HepG2 (cell line): Measurements from ENCODE around the gene MAP3K20. TPM values are rescaled to one million over a fixed set of nuclear protein-coding genes. Genes with fewer than 3 reads are reported as not detected.

Experiments used
- CREB1 ChIP-seq, 2 experiments: fragments of 450-650 bp in 1 of 2; IDR thresholded peaks; 2 replicates each; pipeline ENCODE4 v1.6.1; 2016 to 2017; ENCODE audit warnings: control low read depth in 1 of 2, mild to moderate bottlenecking in 1 of 2, missing compliant biosample characterization in 1 of 2, missing genetic modification characterization in 1 of 2
- CTCF ChIP-seq: sonication (generic); formaldehyde crosslinking; IDR thresholded peaks from 2 replicates; pipeline ENCODE4 v1.5.0; 2020; ENCODE audit warnings: mild to moderate bottlenecking, missing genetic modification reagents, moderate library complexity
- HDAC2 ChIP-seq: sonication (generic); formaldehyde crosslinking; IDR thresholded peaks from 2 replicates; pipeline ENCODE4 v1.4.0; 2020; ENCODE audit warnings: missing genetic modification reagents
- MAZ ChIP-seq, 2 experiments: sonication (generic) in 1 of 2; formaldehyde crosslinking in 1 of 2; IDR thresholded peaks; 2 replicates each; pipeline versions ENCODE4 v1.5.0 to v1.6.1; 2012 to 2020; ENCODE audit warnings: low read depth in 2 of 2, mild to moderate bottlenecking in 2 of 2, borderline replicate concordance in 1 of 2, improper control_type of control experiment in 1 of 2, low read length in 1 of 2, missing genetic modification reagents in 1 of 2, moderate library complexity in 1 of 2
- NFYB ChIP-seq: sonication (generic); formaldehyde crosslinking; IDR thresholded peaks from 2 replicates; pipeline ENCODE4 v1.4.0; 2020; ENCODE audit warnings: missing genetic modification reagents
- NRL ChIP-seq: sonication (generic); formaldehyde crosslinking; IDR thresholded peaks from 2 replicates; pipeline ENCODE4 v1.5.0; 2020; ENCODE audit warnings: missing genetic modification reagents, mild to moderate bottlenecking, moderate library complexity, borderline replicate concordance
- SIX1 ChIP-seq: sonication (generic); formaldehyde crosslinking; IDR thresholded peaks from 2 replicates; pipeline ENCODE4 v1.4.0; 2020; ENCODE audit warnings: missing genetic modification reagents, borderline replicate concordance
- SP5 ChIP-seq: IDR thresholded peaks from 2 replicates; pipeline ENCODE4 v1.6.1; 2016; ENCODE audit warnings: low read depth, borderline replicate concordance
- ZFY ChIP-seq: sonication (generic); formaldehyde crosslinking; IDR thresholded peaks from 2 replicates; pipeline ENCODE4 v1.4.0; 2020; ENCODE audit warnings: missing genetic modification reagents
- ZNF253 ChIP-seq: sonication (generic); formaldehyde crosslinking; IDR thresholded peaks from 2 replicates; pipeline ENCODE4 v1.8.0; 2022; ENCODE audit warnings: mild to moderate bottlenecking, missing genetic modification reagents, borderline replicate concordance
- ZNF546 ChIP-seq: sonication (generic); formaldehyde crosslinking; conservative IDR thresholded peaks from 2 replicates; pipeline ENCODE4 v1.8.1; 2023; ENCODE audit warnings: mild to moderate bottlenecking, missing genetic modification reagents
- ZNF564 ChIP-seq: sonication (generic); formaldehyde crosslinking; IDR thresholded peaks from 2 replicates; pipeline ENCODE4 v1.8.1; 2023; ENCODE audit warnings: mild to moderate bottlenecking, missing genetic modification reagents
- ZNF7 ChIP-seq: IDR thresholded peaks from 2 replicates; pipeline ENCODE4 v1.6.1; 2016; ENCODE audit warnings: missing biosample characterization, missing genetic modification reagents
- polyA plus RNA-seq, 8 experiments: library from polyadenylated mRNA; depleted of rRNA in 3 of 8; stranded (reverse) in 7 of 8; unstranded in 1 of 8; fragments of >200 nt; fragmentation: Illumina TruSeq in 4 of 8; extraction: Trizol in 4 of 8; gene quantifications; 2 replicates each; pipeline versions ENCODE4 v1.2.1 to v1.2.3, GENCODE V29; 2011 to 2016; ENCODE audit warnings: low read depth in 4 of 8, missing spikeins in 1 of 8, mixed read lengths in 1 of 8; ENCODE audit not compliant: insufficient read depth in 1 of 8
- total RNA-seq, 5 experiments: library from RNA; depleted of rRNA; stranded (reverse); fragments of >200 nt; fragmentation: Illumina TruSeq; extraction: Trizol; gene quantifications; 2 replicates each; pipeline ENCODE4 v1.2.3, GENCODE V29; 2016; ENCODE audit warnings: low read depth in 1 of 5
- TF ChIP-seq, protein P1 (sequence below): fragments of 450-650 bp; IDR thresholded peaks from 2 replicates; pipeline ENCODE4 v1.6.1; 2017
- TF ChIP-seq, protein P2 (sequence below): sonication (generic); formaldehyde crosslinking; IDR thresholded peaks from 2 replicates; pipeline ENCODE4 v1.8.1; 2023; ENCODE audit warnings: mild to moderate bottlenecking, missing genetic modification reagents
- TF ChIP-seq, protein P3 (sequence below): sonication (generic); formaldehyde crosslinking; IDR thresholded peaks from 2 replicates; pipeline ENCODE4 v1.5.0; 2020; ENCODE audit warnings: mild to moderate bottlenecking, missing genetic modification reagents, borderline replicate concordance

Gene MAP3K20
- total and polyA plus RNA-seq, 2 of the 13 experiments (the other 11 are each of a cell fraction or from before 2014, with no cell fraction given) = 5.2 to 13.5 TPM

GRCh38 chr2:173075781-173076580, at the start of gene MAP3K20 (continued):
- TF ChIP-seq, protein P1, sequence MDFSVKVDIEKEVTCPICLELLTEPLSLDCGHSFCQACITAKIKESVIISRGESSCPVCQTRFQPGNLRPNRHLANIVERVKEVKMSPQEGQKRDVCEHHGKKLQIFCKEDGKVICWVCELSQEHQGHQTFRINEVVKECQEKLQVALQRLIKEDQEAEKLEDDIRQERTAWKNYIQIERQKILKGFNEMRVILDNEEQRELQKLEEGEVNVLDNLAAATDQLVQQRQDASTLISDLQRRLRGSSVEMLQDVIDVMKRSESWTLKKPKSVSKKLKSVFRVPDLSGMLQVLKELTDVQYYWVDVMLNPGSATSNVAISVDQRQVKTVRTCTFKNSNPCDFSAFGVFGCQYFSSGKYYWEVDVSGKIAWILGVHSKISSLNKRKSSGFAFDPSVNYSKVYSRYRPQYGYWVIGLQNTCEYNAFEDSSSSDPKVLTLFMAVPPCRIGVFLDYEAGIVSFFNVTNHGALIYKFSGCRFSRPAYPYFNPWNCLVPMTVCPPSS = no peak
- TF ChIP-seq ZFY (peak; percentile 89), NRL (CRISPR knock-in tag) (peak; percentile 56; the same call in 1 of the 2 replicates), ZNF7 (no peak), CTCF (CRISPR knock-in tag) (peak; percentile 74), ZNF564 (CRISPR knock-in tag) (no peak; the same call in none of the 2 replicates), SP5 (peak; percentile 38; the same call in 1 of the 2 replicates), ZNF546 (peak; percentile 87; the same call in 1 of the 2 replicates), SIX1 (no peak), CREB1 (IDR thresholded peaks at IDR 0.05) (no peak), CREB1 (CRISPR knock-in tag; IDR thresholded peaks at IDR 0.05) (no peak), ZNF253 (CRISPR knock-in tag) (peak; percentile 68), HDAC2 (CRISPR knock-in tag) (peak; percentile 51), MAZ (IDR thresholded peaks at IDR 0.05; ENCODE audit: borderline replicate concordance, low read depth, low read length) (0 out of 2 replicates have a peak, but pooled peaks have one; percentile 46), MAZ (CRISPR knock-in tag; IDR thresholded peaks at IDR 0.05; ENCODE audit: low read depth) (peak; percentile 90), NFYB (peak; percentile 31; the same call in 1 of the 2 replicates)
- TF ChIP-seq, protein P2, sequence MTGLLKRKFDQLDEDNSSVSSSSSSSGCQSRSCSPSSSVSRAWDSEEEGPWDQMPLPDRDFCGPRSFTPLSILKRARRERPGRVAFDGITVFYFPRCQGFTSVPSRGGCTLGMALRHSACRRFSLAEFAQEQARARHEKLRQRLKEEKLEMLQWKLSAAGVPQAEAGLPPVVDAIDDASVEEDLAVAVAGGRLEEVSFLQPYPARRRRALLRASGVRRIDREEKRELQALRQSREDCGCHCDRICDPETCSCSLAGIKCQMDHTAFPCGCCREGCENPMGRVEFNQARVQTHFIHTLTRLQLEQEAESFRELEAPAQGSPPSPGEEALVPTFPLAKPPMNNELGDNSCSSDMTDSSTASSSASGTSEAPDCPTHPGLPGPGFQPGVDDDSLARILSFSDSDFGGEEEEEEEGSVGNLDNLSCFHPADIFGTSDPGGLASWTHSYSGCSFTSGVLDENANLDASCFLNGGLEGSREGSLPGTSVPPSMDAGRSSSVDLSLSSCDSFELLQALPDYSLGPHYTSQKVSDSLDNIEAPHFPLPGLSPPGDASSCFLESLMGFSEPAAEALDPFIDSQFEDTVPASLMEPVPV (CRISPR knock-in tag) = peak; percentile 18; the same call in 1 of the 2 replicates
- TF ChIP-seq, protein P3, sequence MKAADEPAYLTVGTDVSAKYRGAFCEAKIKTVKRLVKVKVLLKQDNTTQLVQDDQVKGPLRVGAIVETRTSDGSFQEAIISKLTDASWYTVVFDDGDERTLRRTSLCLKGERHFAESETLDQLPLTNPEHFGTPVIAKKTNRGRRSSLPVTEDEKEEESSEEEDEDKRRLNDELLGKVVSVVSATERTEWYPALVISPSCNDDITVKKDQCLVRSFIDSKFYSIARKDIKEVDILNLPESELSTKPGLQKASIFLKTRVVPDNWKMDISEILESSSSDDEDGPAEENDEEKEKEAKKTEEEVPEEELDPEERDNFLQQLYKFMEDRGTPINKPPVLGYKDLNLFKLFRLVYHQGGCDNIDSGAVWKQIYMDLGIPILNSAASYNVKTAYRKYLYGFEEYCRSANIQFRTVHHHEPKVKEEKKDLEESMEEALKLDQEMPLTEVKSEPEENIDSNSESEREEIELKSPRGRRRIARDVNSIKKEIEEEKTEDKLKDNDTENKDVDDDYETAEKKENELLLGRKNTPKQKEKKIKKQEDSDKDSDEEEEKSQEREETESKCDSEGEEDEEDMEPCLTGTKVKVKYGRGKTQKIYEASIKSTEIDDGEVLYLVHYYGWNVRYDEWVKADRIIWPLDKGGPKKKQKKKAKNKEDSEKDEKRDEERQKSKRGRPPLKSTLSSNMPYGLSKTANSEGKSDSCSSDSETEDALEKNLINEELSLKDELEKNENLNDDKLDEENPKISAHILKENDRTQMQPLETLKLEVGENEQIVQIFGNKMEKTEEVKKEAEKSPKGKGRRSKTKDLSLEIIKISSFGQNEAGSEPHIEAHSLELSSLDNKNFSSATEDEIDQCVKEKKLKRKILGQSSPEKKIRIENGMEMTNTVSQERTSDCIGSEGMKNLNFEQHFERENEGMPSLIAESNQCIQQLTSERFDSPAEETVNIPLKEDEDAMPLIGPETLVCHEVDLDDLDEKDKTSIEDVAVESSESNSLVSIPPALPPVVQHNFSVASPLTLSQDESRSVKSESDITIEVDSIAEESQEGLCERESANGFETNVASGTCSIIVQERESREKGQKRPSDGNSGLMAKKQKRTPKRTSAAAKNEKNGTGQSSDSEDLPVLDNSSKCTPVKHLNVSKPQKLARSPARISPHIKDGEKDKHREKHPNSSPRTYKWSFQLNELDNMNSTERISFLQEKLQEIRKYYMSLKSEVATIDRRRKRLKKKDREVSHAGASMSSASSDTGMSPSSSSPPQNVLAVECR = peak; percentile 16; the same call in 1 of the 2 replicates
